Common myeloid progenitor, CD34-positive (primary cell): ENCODE data around the gene ZRSR2.
"Not testable (repeated sequence)": the region's sequence is repeated elsewhere in the genome, so short reads cannot be mapped to it uniquely, and the experiment has no call there.

Source experiments
- CTCF ChIA-PET: fragments of 350-600 bp; sonication (Branson Sonifier 250); formaldehyde crosslinking; loops from one replicate; lab custom pipeline; 2021; ENCODE audit warnings: antibody characterized with exemption; lab: Charles Lee
- POLR2A ChIA-PET: fragments of 350-600 bp; sonication (Branson Sonifier 250); formaldehyde crosslinking; loops from one replicate; lab custom pipeline; 2021; ENCODE audit warnings: antibody characterized with exemption; lab: Charles Lee
- DNase-seq, 3 donors: peaks; one replicate each; pipeline versions ENCODE4 v3.0.0 to v3.0.0-alpha.2; 2013
- H3K27ac ChIP-seq, 2 experiments: 1 replicate in 1 of 2; 2 replicates in 1 of 2; pipeline ENCODE4 v1.7.0; 2013; ENCODE audit warnings: inconsistent platforms in 2 of 2, low read length in 2 of 2, mild to moderate bottlenecking in 2 of 2, low read depth in 1 of 2, moderate library complexity in 1 of 2; ENCODE audit not compliant: severe bottlenecking in 2 of 2, insufficient read depth in 1 of 2, poor library complexity in 1 of 2
- H3K27me3 ChIP-seq, 5 experiments: replicated peaks in 2 of 5; 1 replicate in 3 of 5; 2 replicates in 2 of 5; pipeline versions ENCODE4 v1.6.1 to v1.7.0; 2013; ENCODE audit warnings: low read length in 4 of 5, mild to moderate bottlenecking in 2 of 5, moderate library complexity in 2 of 5, inconsistent platforms in 1 of 5; ENCODE audit not compliant: insufficient read depth in 5 of 5, control insufficient read depth in 4 of 5
- H3K36me3 ChIP-seq, 4 experiments: 1 replicate in 2 of 4; 2 replicates in 2 of 4; pipeline versions ENCODE4 v1.6.1 to v1.7.0; 2013; ENCODE audit warnings: low read length in 3 of 4, control low read depth in 1 of 4, mild to moderate bottlenecking in 1 of 4; ENCODE audit not compliant: control insufficient read depth in 4 of 4, insufficient read depth in 4 of 4
- H3K4me1 ChIP-seq, 4 experiments: 1 replicate in 3 of 4; 2 replicates in 1 of 4; pipeline versions ENCODE4 v1.6.1 to v1.7.1; 2013; ENCODE audit warnings: low read length in 3 of 4, mild to moderate bottlenecking in 3 of 4, control low read depth in 1 of 4, inconsistent platforms in 1 of 4, moderate library complexity in 1 of 4; ENCODE audit not compliant: control insufficient read depth in 4 of 4, insufficient read depth in 4 of 4; ENCODE audit errors: control extremely low read depth in 1 of 4
- H3K4me3 ChIP-seq, 7 experiments: 1 replicate in 4 of 7; 2 replicates in 3 of 7; pipeline versions ENCODE4 v1.5.1 to v1.7.0; 2013; ENCODE audit warnings: mild to moderate bottlenecking in 7 of 7, low read length in 6 of 7, moderate library complexity in 6 of 7, inconsistent platforms in 2 of 7, low read depth in 2 of 7, control low read depth in 1 of 7; ENCODE audit not compliant: insufficient read depth in 4 of 7, control insufficient read depth in 1 of 7; ENCODE audit errors: extremely low read depth in 1 of 7
- H3K9me3 ChIP-seq, 5 experiments: 1 replicate in 4 of 5; 2 replicates in 1 of 5; pipeline versions ENCODE4 v1.6.1 to v1.7.1; 2013; ENCODE audit warnings: low read length in 4 of 5, mild to moderate bottlenecking in 2 of 5, inconsistent platforms in 1 of 5, low read depth in 1 of 5, moderate library complexity in 1 of 5; ENCODE audit not compliant: control insufficient read depth in 4 of 5, insufficient read depth in 2 of 5; ENCODE audit errors: control extremely low read depth in 1 of 5
- WGBS: methylation state at CpG from one replicate; pipeline ENCODE4 v1.1.5; 2013; ENCODE audit not compliant: insufficient coverage; 5-methylcytosine and 5-hydroxymethylcytosine counted together

ZRSR2 gene

DNA sequence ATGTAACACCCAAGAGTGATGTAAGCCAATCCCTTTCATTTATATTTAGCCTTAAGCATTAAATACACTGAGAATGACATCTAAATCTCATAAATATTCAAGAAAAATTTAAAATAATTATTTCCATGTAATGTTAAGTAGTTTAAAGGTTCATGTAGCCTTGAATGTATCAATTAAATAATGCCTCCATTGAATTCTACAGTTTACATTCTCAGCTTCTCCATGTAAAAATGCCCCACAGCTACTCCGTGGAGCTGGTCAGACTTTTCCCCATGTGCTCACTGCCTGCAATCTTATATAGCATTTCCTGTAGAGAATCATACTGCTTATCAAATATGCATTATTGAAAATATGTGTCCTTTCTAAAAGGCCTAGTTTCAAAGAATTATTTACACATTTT is 38.9 kb downstream of the ZRSR2 start:
- POLR2A ChIA-PET, result no interaction called here

DNA sequence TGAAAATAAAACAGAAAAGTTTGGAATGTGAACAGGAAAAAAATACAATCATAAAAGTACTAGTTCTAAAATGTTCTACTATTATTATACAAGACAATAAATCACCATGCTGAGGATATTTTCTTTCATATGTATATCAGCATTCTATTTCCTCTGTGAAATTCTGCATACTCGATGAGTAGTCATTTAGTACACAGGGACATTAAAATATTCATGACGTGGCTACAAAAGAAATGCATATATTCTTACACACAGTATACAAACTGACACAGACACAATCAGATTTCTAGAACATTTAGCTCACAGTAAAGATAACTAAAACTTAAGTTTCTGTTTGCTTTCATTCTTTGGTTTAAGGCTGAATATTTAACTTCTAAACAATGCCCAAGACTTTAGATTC is 41.1 kb downstream of the ZRSR2 start:
- H3K27me3 ChIP-seq, H3K9me3 ChIP-seq, CTCF ChIA-PET, POLR2A ChIA-PET, DNase-seq, H3K27ac ChIP-seq, H3K4me3 ChIP-seq, H3K36me3 ChIP-seq, H3K4me1 ChIP-seq: not testable (repeated sequence)
- WGBS, result no CpG with 5 or more reads among the region's 2 CpGs

More for the DNA sequence above, 38.9 kb downstream of the ZRSR2 start:
- no CpG with 5 or more reads among the region's 1 CpG for WGBS
- no peak overlapping the region for H3K4me3 ChIP-seq
- H3K27ac ChIP-seq, result no peak overlapping the region
- DNase-seq, result no peak
- CTCF ChIA-PET, result no interaction called here
- no peaks in the 10 kb centered on the region for H3K9me3 ChIP-seq
- H3K27me3 ChIP-seq, result no peaks in the 10 kb centered on the region
- no peaks in the 10 kb centered on the region for H3K4me1 ChIP-seq
- H3K36me3 ChIP-seq, result peaks cover 0 to 7% (median 5%) of the 10 kb centered on the region in 4 experiments

DNA sequence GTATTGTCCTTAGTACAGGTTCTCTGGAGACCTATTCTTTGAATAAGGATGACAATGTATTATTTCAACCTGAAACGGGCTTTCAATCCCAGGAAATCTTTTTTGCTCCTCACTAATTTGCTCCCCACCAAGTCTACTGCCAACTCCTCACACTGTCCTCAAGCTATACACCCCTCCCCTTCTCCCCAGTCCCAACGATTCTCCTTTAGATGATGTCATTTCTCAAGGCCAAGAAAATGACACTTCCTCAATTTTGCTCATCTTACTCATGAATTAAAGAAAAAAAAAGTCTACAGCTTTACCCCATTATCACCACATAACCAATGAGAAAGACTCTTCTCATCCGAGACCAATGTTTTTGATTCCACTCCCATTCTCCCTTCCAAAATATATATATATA is 43.8 kb downstream of the ZRSR2 start:
- WGBS, result 44% methylated on average over 1 of the region's 3 CpGs
- DNase-seq, result peak in 2 of 3 donors; percentile 35 to 54
- Histone ChIP-seq H3K36me3 (no peaks in the 10 kb centered on the region), H3K27ac (no peak overlapping the region), H3K4me3 (no peak overlapping the region), H3K9me3 (no peaks in the 10 kb centered on the region), H3K4me1 (no peaks in the 10 kb centered on the region), H3K27me3 (no peaks in the 10 kb centered on the region)
- CTCF ChIA-PET, result no interaction called here
- POLR2A ChIA-PET, result no interaction called here

DNA sequence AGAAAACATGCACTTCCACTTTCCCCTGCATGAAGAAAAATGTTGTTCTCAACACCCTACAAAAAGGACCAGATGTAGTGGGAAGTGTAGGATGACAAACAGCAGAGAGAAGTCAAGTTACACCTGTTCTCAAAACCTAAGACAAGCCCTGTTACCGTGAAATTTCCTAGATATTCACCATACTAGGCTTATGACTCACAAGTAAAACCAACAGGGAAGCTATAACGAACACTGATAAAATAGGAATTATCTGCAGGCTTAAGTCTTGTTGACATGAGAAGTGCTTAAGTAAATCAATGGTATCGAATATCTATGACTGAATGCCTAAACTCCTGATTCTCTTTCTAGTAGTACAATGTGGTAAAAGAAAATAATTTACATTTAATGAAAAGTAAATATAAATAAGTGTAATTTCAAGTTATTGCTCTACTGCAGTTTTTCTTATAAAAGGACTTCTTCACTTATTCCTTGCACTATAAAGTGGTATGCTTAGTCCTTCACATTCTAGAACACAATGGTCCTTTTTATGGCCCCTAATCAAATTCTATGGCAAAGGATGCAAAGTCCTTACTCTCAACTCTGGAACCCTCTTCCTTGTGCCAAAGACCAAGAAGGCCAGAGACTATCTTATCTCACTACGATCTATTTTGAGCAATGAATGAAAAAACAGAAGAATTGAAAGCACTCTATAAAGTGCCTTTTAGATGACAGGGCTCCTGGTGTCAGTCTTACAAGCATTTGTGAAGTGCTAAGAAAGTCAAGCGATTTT is 44.7 kb downstream of the ZRSR2 start:
- ChIA-PET CTCF (no interaction called here), POLR2A (no interaction called here)
- Histone ChIP-seq H3K27ac (no peak overlapping the region), H3K9me3 (no peaks in the 10 kb centered on the region), H3K36me3 (peaks cover 0 to under 1% (median 0%) of the 10 kb centered on the region in 4 experiments), H3K4me1 (no peaks in the 10 kb centered on the region), H3K4me3 (no peak overlapping the region), H3K27me3 (peaks cover 0 to 3% (median 0%) of the 10 kb centered on the region in 5 experiments)
- 100% methylated on average over 2 of the region's 5 CpGs for WGBS
- no peak for DNase-seq

DNA sequence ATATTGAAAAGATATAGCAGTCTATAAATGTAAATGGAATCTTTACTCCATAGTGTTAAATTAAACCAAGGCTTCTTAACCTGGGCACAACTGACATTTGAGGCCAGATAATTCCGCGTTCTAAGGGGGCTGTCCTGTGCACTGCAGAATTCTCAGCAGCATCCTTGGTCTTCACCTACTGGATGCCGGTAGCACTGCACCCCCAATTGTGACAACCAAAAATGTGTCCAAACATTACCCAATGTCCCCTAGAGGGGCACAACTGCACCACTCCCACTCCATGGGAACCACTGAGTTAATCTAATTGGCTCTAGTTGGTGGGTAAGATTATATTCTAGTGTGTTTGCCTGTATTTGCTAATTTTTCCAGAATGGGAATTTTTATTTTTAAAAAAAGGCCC is 47.7 kb downstream of the ZRSR2 start:
- CTCF ChIA-PET, result no interaction called here
- peaks cover 0 to 6% (median 0%) of the 10 kb centered on the region in 5 experiments for H3K27me3 ChIP-seq
- peaks cover 0 to 7% (median 5%) of the 10 kb centered on the region in 4 experiments for H3K36me3 ChIP-seq
- peak; percentile 34 to 73 (median 69) for DNase-seq
- POLR2A ChIA-PET, result no interaction called here
- H3K9me3 ChIP-seq, result no peaks in the 10 kb centered on the region
- 100% methylated on average over 2 of the region's 3 CpGs for WGBS
- no peak overlapping the region for H3K4me3 ChIP-seq
- H3K27ac ChIP-seq, result no peak overlapping the region
- no peaks in the 10 kb centered on the region for H3K4me1 ChIP-seq

DNA sequence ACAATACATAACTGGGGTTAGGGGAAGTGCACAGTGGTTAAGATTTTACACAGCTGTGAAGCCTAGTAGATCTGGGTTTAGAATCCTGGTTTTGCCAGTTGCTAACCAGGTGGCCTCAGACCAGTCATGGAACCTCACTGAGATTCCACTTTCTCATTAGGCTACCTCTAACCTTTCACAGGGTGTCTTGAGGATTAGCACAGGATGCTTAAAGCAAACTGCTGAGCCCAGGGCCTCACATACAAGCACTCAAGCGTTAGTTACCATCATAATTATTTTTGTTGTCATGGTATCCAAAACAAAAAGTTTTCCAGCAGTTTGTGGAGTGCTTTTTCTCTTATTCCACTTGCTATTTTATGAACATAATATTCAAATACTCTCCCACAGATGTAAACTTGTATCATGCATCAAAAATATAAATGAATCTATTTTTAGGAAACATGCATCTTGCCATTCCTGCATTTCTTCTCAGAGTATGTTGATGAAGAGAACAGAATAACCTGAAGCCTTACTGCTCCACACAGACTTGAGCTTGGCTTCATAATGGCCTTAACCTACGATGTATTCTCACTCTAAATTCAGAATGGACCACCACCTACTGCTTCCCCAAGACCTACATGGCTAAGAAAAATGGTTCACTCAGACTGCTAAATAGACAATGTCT is 51.7 kb downstream of the ZRSR2 start:
- Histone ChIP-seq H3K27me3 (peaks cover 0 to 15% (median 0%) of the 10 kb centered on the region in 5 experiments), H3K27ac (no peak overlapping the region), H3K36me3 (peaks cover 2 to 17% (median 8%) of the 10 kb centered on the region in 4 experiments), H3K9me3 (no peaks in the 10 kb centered on the region), H3K4me3 (no peak overlapping the region), H3K4me1 (no peaks in the 10 kb centered on the region)
- ChIA-PET CTCF (no interaction called here), POLR2A (no interaction called here)
- 100% methylated on average over 1 of the region's 2 CpGs for WGBS
- DNase-seq, result peak in 1 of 3 donors; percentile 5

DNA sequence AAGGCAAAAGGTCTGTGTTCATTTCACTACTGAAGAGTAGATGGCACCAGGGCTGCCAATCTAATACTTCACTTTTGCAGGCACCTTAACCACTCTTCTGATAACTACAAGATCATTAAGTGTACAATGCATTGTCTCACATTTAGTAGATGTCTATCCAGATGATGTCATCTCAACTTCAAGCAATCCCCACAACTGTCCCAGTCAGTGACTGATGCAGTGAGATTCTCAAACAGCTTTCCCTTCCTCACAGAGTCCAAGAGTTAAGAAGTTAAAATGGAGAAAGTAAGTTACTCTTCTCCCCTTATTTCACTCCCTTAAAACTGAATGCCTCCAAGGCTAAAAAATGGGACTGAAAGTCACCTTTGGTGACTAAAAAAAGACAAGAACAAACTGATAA is 53.7 kb downstream of the ZRSR2 start:
- peaks cover 0 to 24% (median 0%) of the 10 kb centered on the region in 5 experiments for H3K27me3 ChIP-seq
- H3K27ac ChIP-seq, result no peak overlapping the region
- ChIA-PET POLR2A (no interaction called here), CTCF (no interaction called here)
- no peaks in the 10 kb centered on the region for H3K4me1 ChIP-seq
- H3K4me3 ChIP-seq, result no peak overlapping the region
- peaks cover 4 to 20% (median 8%) of the 10 kb centered on the region in 4 experiments for H3K36me3 ChIP-seq
- no peak for DNase-seq
- H3K9me3 ChIP-seq, result no peaks in the 10 kb centered on the region
